CD14-positive monocyte (primary cell): Measurements from ENCODE around the gene ING4. TPM values are rescaled to one million over a fixed set of nuclear protein-coding genes. Genes with fewer than 3 reads are reported as not detected.

ENCODE experiments used
- DNase-seq, 3 donors: peaks; one replicate each; pipeline ENCODE4 v3.0.0-alpha.2; 2011 to 2022
- H2AFZ ChIP-seq: 2 replicates; pipeline ENCODE4 v1.6.0; 2012; ENCODE audit warnings: mild to moderate bottlenecking, low read depth, low read length, inconsistent platforms; ENCODE audit not compliant: insufficient read depth, poor library complexity, severe bottlenecking
- H3K27ac ChIP-seq, 2 donors: 1 replicate in 1 of 2; 2 replicates in 1 of 2; pipeline ENCODE4 v1.5.1; 2012 to 2013; ENCODE audit warnings: low read length in 2 of 2, control low read depth in 1 of 2, inconsistent platforms in 1 of 2, low read depth in 1 of 2, mild to moderate bottlenecking in 1 of 2
- H3K27me3 ChIP-seq, 2 donors: one replicate each; pipeline versions ENCODE4 v1.6.0 to v1.6.1; 2011 to 2013; ENCODE audit warnings: low read length in 2 of 2; ENCODE audit not compliant: control insufficient read depth in 2 of 2, insufficient read depth in 2 of 2
- H3K36me3 ChIP-seq, 2 donors: replicated peaks in 1 of 2; 1 replicate in 1 of 2; 2 replicates in 1 of 2; pipeline versions ENCODE4 v1.5.1 to v1.6.1; 2012 to 2013; ENCODE audit warnings: low read length in 2 of 2, control low read depth in 1 of 2, inconsistent platforms in 1 of 2, mild to moderate bottlenecking in 1 of 2; ENCODE audit not compliant: insufficient read depth in 2 of 2, control insufficient read depth in 1 of 2
- H3K4me1 ChIP-seq, 2 donors: 1 replicate in 1 of 2; 2 replicates in 1 of 2; pipeline versions ENCODE4 v1.5.1 to v1.6.1; 2012 to 2013; ENCODE audit warnings: low read length in 2 of 2, control low read depth in 1 of 2, inconsistent platforms in 1 of 2, mild to moderate bottlenecking in 1 of 2, moderate library complexity in 1 of 2; ENCODE audit not compliant: insufficient read depth in 2 of 2, control insufficient read depth in 1 of 2
- H3K4me2 ChIP-seq: replicated peaks from 2 replicates; pipeline ENCODE3; 2012; ENCODE audit warnings: low read length, moderate library complexity, mild to moderate bottlenecking; ENCODE audit not compliant: poor library complexity, severe bottlenecking; ENCODE audit errors: extremely low read depth
- H3K4me3 ChIP-seq, 3 experiments: fragments of 200-600 bp in 1 of 3; sonication (generic) in 1 of 3; replicated peaks in 1 of 3; 1 replicate in 2 of 3; 2 replicates in 1 of 3; pipeline ENCODE4 v1.5.1; 2011 to 2013; ENCODE audit warnings: low read length in 3 of 3, mild to moderate bottlenecking in 3 of 3, control low read depth in 2 of 3, low read depth in 2 of 3, inconsistent platforms in 1 of 3, moderate library complexity in 1 of 3
- H3K79me2 ChIP-seq: 2 replicates; pipeline ENCODE4 v1.6.0; 2012; ENCODE audit warnings: mild to moderate bottlenecking, control low read depth, inconsistent platforms, low read length, moderate library complexity; ENCODE audit not compliant: insufficient read depth
- H3K9ac ChIP-seq: 2 replicates; pipeline ENCODE4 v1.6.0; 2017; ENCODE audit warnings: low read length, mild to moderate bottlenecking; ENCODE audit not compliant: insufficient read depth, poor library complexity, severe bottlenecking
- H3K9me3 ChIP-seq, 2 donors: replicated peaks in 1 of 2; 1 replicate in 1 of 2; 2 replicates in 1 of 2; pipeline versions ENCODE4 v1.5.1 to v1.6.1; 2012 to 2013; ENCODE audit warnings: low read length in 2 of 2, control low read depth in 1 of 2; ENCODE audit not compliant: control insufficient read depth in 1 of 2, insufficient read depth in 1 of 2
- H4K20me1 ChIP-seq: 2 replicates; pipeline ENCODE4 v1.6.0; 2012; ENCODE audit warnings: mild to moderate bottlenecking, low read length, control low read depth, moderate library complexity; ENCODE audit not compliant: insufficient read depth
- H3K27ac Mint-ChIP-seq, 7 donors: one replicate each; pipeline ENCODE4 v1.8.0; 2020; ENCODE audit warnings: mild to moderate bottlenecking in 7 of 7, mixed read lengths in 7 of 7, moderate library complexity in 6 of 7, inconsistent platforms in 2 of 7
- H3K27me3 Mint-ChIP-seq, 3 donors: one replicate each; pipeline ENCODE4 v1.8.0; 2021 to 2022; ENCODE audit warnings: low read depth in 3 of 3, mild to moderate bottlenecking in 3 of 3, mixed read lengths in 3 of 3, moderate library complexity in 3 of 3, inconsistent platforms in 1 of 3
- H3K36me3 Mint-ChIP-seq, 2 donors: one replicate each; pipeline ENCODE4 v1.8.0; 2020; ENCODE audit warnings: mixed read lengths in 2 of 2, inconsistent platforms in 1 of 2, mild to moderate bottlenecking in 1 of 2
- H3K4me1 Mint-ChIP-seq: one replicate; pipeline ENCODE4 v1.8.0; 2020; ENCODE audit warnings: mild to moderate bottlenecking, mixed read lengths
- H3K4me3 Mint-ChIP-seq, 2 donors: one replicate each; pipeline ENCODE4 v1.8.0; 2020; ENCODE audit warnings: mild to moderate bottlenecking in 2 of 2, mixed read lengths in 2 of 2, moderate library complexity in 1 of 2
- H3K9me3 Mint-ChIP-seq, 7 donors: one replicate each; pipeline ENCODE4 v1.8.0; 2020 to 2022; ENCODE audit warnings: mixed read lengths in 7 of 7, mild to moderate bottlenecking in 6 of 7, moderate library complexity in 6 of 7, inconsistent platforms in 2 of 7
- WGBS: methylation state at CpG from one replicate; pipeline ENCODE4 v1.1.5; 2013; ENCODE audit warnings: missing lambda C conversion rate; ENCODE audit not compliant: insufficient coverage; 5-methylcytosine and 5-hydroxymethylcytosine counted together
- intact Hi-C, 2 donors: fragments of 100-400 bp; cut with micrococcal nuclease; formaldehyde crosslinking; loops; one replicate each; pipeline versions ENCODE4 v1.15.0 to v1.15.1; 2023
- polyA plus RNA-seq, 3 donors: library from polyadenylated mRNA; depleted of rRNA in 1 of 3; unstranded in 2 of 3; stranded (reverse) in 1 of 3; fragments of 300-500 nt in 2 of 3; fragments of >200 nt in 1 of 3; fragmentation: Illumina TruSeq in 2 of 3; gene quantifications; 1 replicate in 2 of 3; 2 replicates in 1 of 3; pipeline ENCODE4 v1.2.3, GENCODE V29; 2012 to 2021
- TF ChIP-seq, protein P1 (sequence below): fragments of 200-600 bp; IDR thresholded peaks from one replicate; pipeline ENCODE4 v1.8.0; 2022; ENCODE audit warnings: antibody characterized with exemption, mild to moderate bottlenecking

Gene ING4
- polyA plus RNA-seq, 3 donors = 62.2 to 67.1 (median 64.0) TPM

DNA sequence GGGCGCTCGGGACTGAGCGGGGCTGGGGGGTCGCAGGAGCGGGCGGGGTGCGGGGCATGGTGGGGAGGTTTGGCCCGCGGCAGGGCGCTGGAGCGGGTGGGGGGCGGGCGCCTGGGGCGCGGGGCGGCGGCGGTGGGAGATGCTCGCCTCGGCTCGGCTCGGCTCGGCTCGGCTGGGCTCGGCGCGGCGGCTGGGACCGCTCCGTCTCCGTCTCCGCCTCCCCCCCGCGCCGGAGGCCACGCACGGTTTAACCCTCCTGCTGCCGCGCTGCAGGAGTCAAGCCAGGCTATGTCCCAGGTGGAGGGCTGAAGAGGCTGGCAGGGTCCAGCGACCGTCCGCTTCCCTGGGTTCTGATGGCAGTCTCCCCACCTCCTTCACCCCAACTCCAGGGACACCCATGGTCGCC, 37.7 kb upstream of the ING4 start, which contains the start of gene PIANP:
Gene PIANP (minus strand): TSS at position 170 of the 406 bp plus-strand sequence. CDS start 2,754 bp downstream, outside the sequence.
- Mint-ChIP-seq H3K27ac (peak within 1 kb of the TSS in 2 of 7 donors; percentile 37 to 43), H3K4me1 (peaks cover 28% of the 10 kb centered on the region), H3K9me3 (peaks cover 4 to 23% (median 14%) of the 10 kb centered on the region in 7 donors), H3K27me3 (peaks cover 80 to 93% (median 84%) of the 10 kb centered on the region in 3 donors), H3K36me3 (peaks cover 3 to 11% of the 10 kb centered on the region in 2 donors), H3K4me3 (peak within 1 kb of the TSS; percentile 65 to 84)
- peaks cover 7 to 12% of the 10 kb centered on the region in 2 donors for H3K4me1 ChIP-seq
- TF ChIP-seq, protein P1, sequence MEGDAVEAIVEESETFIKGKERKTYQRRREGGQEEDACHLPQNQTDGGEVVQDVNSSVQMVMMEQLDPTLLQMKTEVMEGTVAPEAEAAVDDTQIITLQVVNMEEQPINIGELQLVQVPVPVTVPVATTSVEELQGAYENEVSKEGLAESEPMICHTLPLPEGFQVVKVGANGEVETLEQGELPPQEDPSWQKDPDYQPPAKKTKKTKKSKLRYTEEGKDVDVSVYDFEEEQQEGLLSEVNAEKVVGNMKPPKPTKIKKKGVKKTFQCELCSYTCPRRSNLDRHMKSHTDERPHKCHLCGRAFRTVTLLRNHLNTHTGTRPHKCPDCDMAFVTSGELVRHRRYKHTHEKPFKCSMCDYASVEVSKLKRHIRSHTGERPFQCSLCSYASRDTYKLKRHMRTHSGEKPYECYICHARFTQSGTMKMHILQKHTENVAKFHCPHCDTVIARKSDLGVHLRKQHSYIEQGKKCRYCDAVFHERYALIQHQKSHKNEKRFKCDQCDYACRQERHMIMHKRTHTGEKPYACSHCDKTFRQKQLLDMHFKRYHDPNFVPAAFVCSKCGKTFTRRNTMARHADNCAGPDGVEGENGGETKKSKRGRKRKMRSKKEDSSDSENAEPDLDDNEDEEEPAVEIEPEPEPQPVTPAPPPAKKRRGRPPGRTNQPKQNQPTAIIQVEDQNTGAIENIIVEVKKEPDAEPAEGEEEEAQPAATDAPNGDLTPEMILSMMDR = no peak
- no peak within 1 kb of the TSS for H3K27ac ChIP-seq
- no peak within 1 kb of the TSS for H3K9ac ChIP-seq
- H3K9me3 ChIP-seq = peaks cover 8 to 26% of the 10 kb centered on the region in 2 donors
- intact Hi-C loops = no loop called here
- H4K20me1 ChIP-seq = no peaks in the 10 kb centered on the region
- no peak within 1 kb of the TSS for H2AFZ ChIP-seq
- peak within 1 kb of the TSS in 1 of 3 experiments; percentile 38 for H3K4me3 ChIP-seq
- WGBS = 0% methylated on average over 28 of the region's 43 CpGs
- H3K27me3 ChIP-seq = peaks cover 46 to 73% of the 10 kb centered on the region in 2 donors
- H3K4me2 ChIP-seq = peak within 1 kb of the TSS; percentile 37
- DNase-seq = no peak
- no peaks in the 10 kb centered on the region for H3K79me2 ChIP-seq
- H3K36me3 ChIP-seq = no peaks in the 10 kb centered on the region

DNA sequence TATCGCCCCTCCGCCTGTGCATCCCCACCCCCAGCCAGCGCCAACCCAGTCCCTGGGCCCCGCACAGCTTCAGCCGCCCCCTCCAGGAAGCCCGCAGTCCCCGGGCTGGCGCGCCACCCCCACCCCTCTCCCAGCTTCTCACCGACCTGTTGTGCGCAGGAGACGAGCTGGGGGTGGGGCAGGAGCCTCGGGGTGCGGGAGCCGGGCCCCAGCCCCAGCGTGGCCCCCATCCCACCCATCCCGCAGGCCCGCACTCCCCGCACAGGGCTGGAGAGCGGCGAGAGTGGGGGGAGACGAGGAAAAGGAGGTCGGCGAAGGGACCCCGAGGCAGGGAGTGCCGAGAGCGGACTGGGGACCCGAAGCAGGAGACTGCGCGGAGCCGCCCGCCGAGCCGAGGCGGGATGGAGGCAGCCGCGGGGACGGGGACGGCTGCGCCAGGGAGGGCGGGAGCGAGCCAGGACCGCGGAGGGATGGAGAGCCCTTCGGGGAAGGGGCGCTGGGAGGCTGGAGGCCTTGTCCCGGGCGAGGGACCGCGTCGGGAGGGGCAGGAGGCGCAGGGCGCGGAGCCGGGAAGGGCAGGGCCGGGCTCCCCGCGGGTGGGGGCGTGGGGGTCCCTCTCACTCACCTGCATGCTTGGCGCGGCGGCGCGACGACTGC, 37.2 kb upstream of the ING4 start:
- TF ChIP-seq, protein P1 = no peak
- peaks cover 77 to 89% (median 79%) of the 10 kb centered on the region in 3 donors for H3K27me3 Mint-ChIP-seq
- Histone ChIP-seq H2AFZ (no peak overlapping the region), H3K9ac (no peak overlapping the region), H3K27ac (no peak overlapping the region), H3K9me3 (peaks cover 8 to 26% of the 10 kb centered on the region in 2 donors), H3K4me1 (peaks cover 7 to 12% of the 10 kb centered on the region in 2 donors), H3K79me2 (no peaks in the 10 kb centered on the region), H3K36me3 (no peaks in the 10 kb centered on the region), H4K20me1 (no peaks in the 10 kb centered on the region), H3K4me3 (peak overlapping the region in 1 of 3 experiments; percentile 38), H3K27me3 (peaks cover 46 to 73% of the 10 kb centered on the region in 2 donors), H3K4me2 (peak overlapping the region; percentile 37)
- H3K27ac Mint-ChIP-seq = no peak overlapping the region
- H3K9me3 Mint-ChIP-seq = peaks cover 4 to 20% (median 14%) of the 10 kb centered on the region in 7 donors
- no peak for DNase-seq
- H3K36me3 Mint-ChIP-seq = peaks cover 3 to 11% of the 10 kb centered on the region in 2 donors
- intact Hi-C loops = loop anchor here (5.0 to 10.0 kb wide), 2 partner anchors 55 to 83 kb away; partner anchors contain the start of gene ACRBP (in 1 of the 2)
- peaks cover 30% of the 10 kb centered on the region for H3K4me1 Mint-ChIP-seq
- H3K4me3 Mint-ChIP-seq = peak overlapping the region in 1 of 2 donors; percentile 74
- WGBS = under 1% methylated on average over 45 of the region's 65 CpGs
